GM18505 (cell line): ENCODE measurements around the gene DYNC1I1.

ENCODE experiments used
- ATAC-seq: cut with Tn5 transposase; IDR thresholded peaks from one replicate; pipeline ENCODE4 v1.9.1; 2021; ENCODE audit not compliant: unreplicated experiment
- POLR2A ChIP-seq: IDR thresholded peaks from 4 replicates; pipeline ENCODE4 v1.6.1; 2011; ENCODE audit warnings: borderline replicate concordance; ENCODE audit not compliant: insufficient read depth, insufficient read length; ENCODE audit errors: extremely low read depth

The DYNC1I1 gene

GRCh38 chr7:95996174-95996573 is 223.8 kb downstream of the DYNC1I1 start:
- no peak for TF ChIP-seq POLR2A
- ATAC-seq, result no peak

GRCh38 chr7:95996886-95997285 is 224.5 kb downstream of the DYNC1I1 start:
- ATAC-seq, result no peak
- TF ChIP-seq POLR2A, result no peak

- no peak for TF ChIP-seq POLR2A
- ATAC-seq, result no peak
Observed at GRCh38 chr7:95997632-95998031, 225.3 kb downstream of the DYNC1I1 start.

- no peak for TF ChIP-seq POLR2A
- no peak for ATAC-seq
Observed at GRCh38 chr7:95999481-95999880, 227.1 kb downstream of the DYNC1I1 start.

- no peak for ATAC-seq
- no peak for TF ChIP-seq POLR2A
Observed at GRCh38 chr7:96004578-96004977, 232.2 kb downstream of the DYNC1I1 start.

GRCh38 chr7:96005271-96005670 is 232.9 kb downstream of the DYNC1I1 start:
- ATAC-seq, result no peak
- no peak for TF ChIP-seq POLR2A

GRCh38 chr7:96009148-96009547 is 236.8 kb downstream of the DYNC1I1 start:
- ATAC-seq, result no peak

GRCh38 chr7:96013836-96014235 is 241.5 kb downstream of the DYNC1I1 start:
- ATAC-seq, result no peak
- TF ChIP-seq POLR2A, result no peak

More at GRCh38 chr7:96009148-96009547, 236.8 kb downstream of the DYNC1I1 start:
- no peak for TF ChIP-seq POLR2A

- no peak for TF ChIP-seq POLR2A
- no peak for ATAC-seq
Observed at GRCh38 chr7:96014617-96015016, 242.3 kb downstream of the DYNC1I1 start.

- no peak for TF ChIP-seq POLR2A
- ATAC-seq, result no peak
Observed at GRCh38 chr7:96016056-96016586, 243.8 kb downstream of the DYNC1I1 start.

GRCh38 chr7:96016735-96017134 is 244.4 kb downstream of the DYNC1I1 start:
- TF ChIP-seq POLR2A, result no peak
- ATAC-seq, result no peak

GRCh38 chr7:96017877-96018276 is 245.5 kb downstream of the DYNC1I1 start:
- no peak for ATAC-seq

GRCh38 chr7:96021568-96021967 is 249.2 kb downstream of the DYNC1I1 start:
- no peak for TF ChIP-seq POLR2A
- no peak for ATAC-seq

More at GRCh38 chr7:96017877-96018276, 245.5 kb downstream of the DYNC1I1 start:
- no peak for TF ChIP-seq POLR2A

- ATAC-seq, result no peak
- no peak for TF ChIP-seq POLR2A
Observed at GRCh38 chr7:96023387-96023786, 251.0 kb downstream of the DYNC1I1 start.

GRCh38 chr7:96026010-96026409 is 253.7 kb downstream of the DYNC1I1 start:
- no peak for TF ChIP-seq POLR2A
- no peak for ATAC-seq
